Renal pelvis (tissue), 4 donors: ENCODE measurements around the gene FAM32A. TPM values are rescaled to one million over a fixed set of nuclear protein-coding genes. Genes with fewer than 3 reads are reported as not detected.

Source experiments
- DNase-seq: peaks from one replicate; pipeline ENCODE4 v3.0.0-alpha.2; 2013
- polyA plus RNA-seq, 3 donors: library from polyadenylated mRNA; unstranded; fragments of 120-200 nt; gene quantifications; one replicate each; pipeline ENCODE4 v1.2.1, GENCODE V29; 2013; ENCODE audit not compliant: insufficient read length in 3 of 3

Gene FAM32A
- polyA plus RNA-seq, 3 donors: 109 to 135 (median 115) TPM

GRCh38 chr19:16217716-16218451 lies 32.7 kb downstream of the FAM32A start:
- DNase-seq: no peak

- DNase-seq: no peak
Observed at GRCh38 chr19:16218851-16219250, 33.6 kb downstream of the FAM32A start.

- DNase-seq: no peak
Observed at GRCh38 chr19:16222806-16223205, 37.6 kb downstream of the FAM32A start.

- DNase-seq: no peak
Observed at GRCh38 chr19:16223746-16224145, 38.5 kb downstream of the FAM32A start.

GRCh38 chr19:16224293-16225045 lies 39.3 kb downstream of the FAM32A start:
- DNase-seq: no peak

- DNase-seq: no peak
Observed at GRCh38 chr19:16225279-16226183, 40.3 kb downstream of the FAM32A start.

GRCh38 chr19:16226184-16226591 lies 41.0 kb downstream of the FAM32A start:
- DNase-seq: no peak

GRCh38 chr19:16226878-16227836 lies 41.9 kb downstream of the FAM32A start:
- DNase-seq: no peak

GRCh38 chr19:16227837-16228636 lies 42.8 kb downstream of the FAM32A start:
- no peak for DNase-seq

- DNase-seq: no peak
Observed at GRCh38 chr19:16228637-16229321, 43.6 kb downstream of the FAM32A start.

GRCh38 chr19:16229322-16229641 lies 44.1 kb downstream of the FAM32A start:
- DNase-seq: no peak

- no peak for DNase-seq
Observed at GRCh38 chr19:16232127-16232526, 46.9 kb downstream of the FAM32A start.

GRCh38 chr19:16232568-16232967 lies 47.4 kb downstream of the FAM32A start:
- DNase-seq: no peak

GRCh38 chr19:16233081-16233776 lies 48.0 kb downstream of the FAM32A start:
- no peak for DNase-seq

- DNase-seq: no peak
Observed at GRCh38 chr19:16233836-16234551, 48.8 kb downstream of the FAM32A start.

GRCh38 chr19:16234552-16235445 lies 49.6 kb downstream of the FAM32A start:
- DNase-seq: no peak
